Transverse colon (tissue), 4 donors: Measurements from ENCODE around the gene FYB2. TPM values are rescaled to one million over a fixed set of nuclear protein-coding genes. Genes with fewer than 3 reads are reported as not detected.
"Not testable (repeated sequence)": the region's sequence is repeated elsewhere in the genome, so short reads cannot be mapped to it uniquely, and the experiment has no call there.

Experiments
- DNase-seq: peaks from one replicate; pipeline ENCODE4 v3.0.0-alpha.2; 2019
- H3K27ac ChIP-seq, 4 donors: fragments of 200-600 bp; sonication (generic); 2 replicates each; pipeline ENCODE4 v1.5.1; 2016 to 2018; ENCODE audit warnings: inconsistent platforms in 4 of 4
- H3K27me3 ChIP-seq: fragments of 200-600 bp; sonication (generic); 2 replicates; pipeline ENCODE4 v1.5.1; 2017; ENCODE audit warnings: inconsistent platforms
- H3K36me3 ChIP-seq, 4 donors: fragments of 200-600 bp; sonication (generic); 2 replicates each; pipeline ENCODE4 v1.5.1; 2017 to 2019; ENCODE audit warnings: inconsistent platforms in 4 of 4
- H3K4me1 ChIP-seq, 4 donors: fragments of 200-600 bp; sonication (generic); 2 replicates each; pipeline ENCODE4 v1.5.1; 2017 to 2020; ENCODE audit warnings: inconsistent platforms in 4 of 4
- H3K4me3 ChIP-seq, 4 donors: fragments of 200-600 bp; sonication (generic); 1 replicate in 1 of 4; 2 replicates in 3 of 4; pipeline versions ENCODE4 v1.5.1 to v1.6.1; 2017 to 2019; ENCODE audit warnings: inconsistent platforms in 4 of 4
- H3K9me3 ChIP-seq, 2 donors: fragments of 200-600 bp; sonication (generic); 2 replicates each; pipeline ENCODE4 v1.5.1; 2017 to 2019; ENCODE audit warnings: inconsistent platforms in 2 of 2
- CTCF ChIP-seq, 5 experiments: fragments of 200-600 bp in 3 of 5; fragments of 450-650 bp in 2 of 5; sonication (generic) in 3 of 5; IDR thresholded peaks; 1 replicate in 2 of 5; 2 replicates in 3 of 5; pipeline ENCODE4 v1.5.1; 2016 to 2017; ENCODE audit warnings: antibody characterized with exemption in 5 of 5, inconsistent platforms in 3 of 5, mild to moderate bottlenecking in 2 of 5, moderate library complexity in 1 of 5
- EP300 ChIP-seq: sonication (generic); formaldehyde crosslinking; IDR thresholded peaks from one replicate; pipeline ENCODE4 v1.6.1; 2017; ENCODE audit warnings: antibody characterized with exemption, low read depth
- POLR2A ChIP-seq: fragments of 450-650 bp; IDR thresholded peaks from one replicate; pipeline ENCODE4 v1.6.1; 2016; ENCODE audit warnings: antibody characterized with exemption, mild to moderate bottlenecking, moderate library complexity
- POLR2AphosphoS5 ChIP-seq, 3 donors: sonication (generic); formaldehyde crosslinking; IDR thresholded peaks; one replicate each; pipeline ENCODE4 v1.6.1; 2016; ENCODE audit warnings: antibody characterized with exemption in 3 of 3
- WGBS, 2 donors: methylation state at CpG; one replicate each; pipeline ENCODE4 v1.1.5; 2018; ENCODE audit warnings: low coverage in 1 of 2; 5-methylcytosine and 5-hydroxymethylcytosine counted together
- in situ Hi-C, 4 donors: fragments of 200-750 bp; cut with MboI; loops; one replicate each; pipeline versions ENCODE4 v1.15.0 to v1.15.1; 2017; ENCODE audit warnings: low sequenced_read_pairs in 3 of 4, low pct_ligation_motif_present in 1 of 4, low pct_unique_long_range_greater_than_20kb in 1 of 4
- intact Hi-C: fragments of 100-400 bp; cut with DNase I; formaldehyde crosslinking; loops from one replicate; pipeline ENCODE4 v1.15.1; 2023; ENCODE audit warnings: low total_unique reads
- total RNA-seq, 4 donors: library from RNA; depleted of rRNA; stranded (reverse); fragments of >200 nt; gene quantifications; one replicate each; pipeline ENCODE4 v1.1.0, GENCODE V29; 2016

Gene FYB2
- total RNA-seq, 4 donors from 2014 or later: 2.4 to 7.1 (median 5.6) TPM

GRCh38 chr1:56787330-56787729 is 31.9 kb downstream of the FYB2 start:
- Histone ChIP-seq H3K27ac (peak overlapping the region; percentile 66 to 74 (median 67)), H3K4me3 (no peak overlapping the region), H3K4me1 (peaks cover 0 to 33% (median 9%) of the 10 kb centered on the region in 4 donors), H3K9me3 (no peaks in the 10 kb centered on the region), H3K36me3 (no peaks in the 10 kb centered on the region), H3K27me3 (no peaks in the 10 kb centered on the region)
- 50 to 65% methylated on average over 1 of the region's 1 CpG for WGBS, 2 donors
- in situ Hi-C loops: no loop called here
- TF ChIP-seq CTCF (IDR thresholded peaks at IDR 0.05) (no peak), POLR2AphosphoS5 (IDR thresholded peaks at IDR 0.05) (no peak), EP300 (no peak), POLR2A (no peak)
- no peak for DNase-seq
- intact Hi-C loops: no loop called here

GRCh38 chr1:56782773-56783172 is 36.4 kb downstream of the FYB2 start:
- Histone ChIP-seq H3K4me3 (no peak overlapping the region), H3K4me1 (peaks cover 0 to 17% (median 2%) of the 10 kb centered on the region in 4 donors), H3K36me3 (no peaks in the 10 kb centered on the region), H3K27me3 (no peaks in the 10 kb centered on the region), H3K9me3 (no peaks in the 10 kb centered on the region), H3K27ac (no peak overlapping the region)
- TF ChIP-seq POLR2AphosphoS5 (IDR thresholded peaks at IDR 0.05): no peak
- in situ Hi-C loops: no loop called here
- intact Hi-C loops: no loop called here
- no peak for DNase-seq

GRCh38 chr1:56780826-56781225 is 38.4 kb downstream of the FYB2 start:
- TF ChIP-seq EP300: no peak
- no peak for TF ChIP-seq POLR2A
- TF ChIP-seq POLR2AphosphoS5 (IDR thresholded peaks at IDR 0.05): no peak
- no peak for TF ChIP-seq CTCF (IDR thresholded peaks at IDR 0.05)
- in situ Hi-C loops: no loop called here
- intact Hi-C loops: no loop called here
- DNase-seq: no peak
- Histone ChIP-seq H3K27me3 (no peaks in the 10 kb centered on the region), H3K36me3 (no peaks in the 10 kb centered on the region), H3K4me3 (no peak overlapping the region), H3K4me1 (peaks cover 0 to under 1% (median 0%) of the 10 kb centered on the region in 4 donors), H3K9me3 (no peaks in the 10 kb centered on the region), H3K27ac (no peak overlapping the region)
- WGBS, 2 donors: 64 to 86% methylated on average over 2 to 3 of the region's 3 CpGs

- DNase-seq: no peak
- WGBS, 2 donors: 60 to 92% methylated on average over 2 to 3 of the region's 3 CpGs
- Histone ChIP-seq H3K36me3 (no peaks in the 10 kb centered on the region), H3K27me3 (no peaks in the 10 kb centered on the region), H3K9me3 (no peaks in the 10 kb centered on the region), H3K4me1 (no peaks in the 10 kb centered on the region), H3K27ac (no peak overlapping the region), H3K4me3 (no peak overlapping the region)
- in situ Hi-C loops (no loop called here), intact Hi-C loops (no loop called here)
- TF ChIP-seq POLR2A (no peak), EP300 (no peak), CTCF (IDR thresholded peaks at IDR 0.05) (no peak), POLR2AphosphoS5 (IDR thresholded peaks at IDR 0.05) (no peak)
Measured at GRCh38 chr1:56780128-56780750, 39.0 kb downstream of the FYB2 start.

- Histone ChIP-seq H3K27ac (no peak overlapping the region), H3K4me3 (no peak overlapping the region), H3K4me1 (no peaks in the 10 kb centered on the region), H3K27me3 (no peaks in the 10 kb centered on the region), H3K9me3 (no peaks in the 10 kb centered on the region), H3K36me3 (no peaks in the 10 kb centered on the region)
- TF ChIP-seq CTCF (IDR thresholded peaks at IDR 0.05): no peak
- TF ChIP-seq POLR2A: no peak
- no peak for TF ChIP-seq POLR2AphosphoS5 (IDR thresholded peaks at IDR 0.05)
- TF ChIP-seq EP300: no peak
- in situ Hi-C loops: no loop called here
- WGBS, 2 donors: 47 to 67% methylated on average over 1 of the region's 1 CpG
- intact Hi-C loops: no loop called here
- DNase-seq: no peak
Measured at GRCh38 chr1:56777972-56778371, 41.2 kb downstream of the FYB2 start.

- DNase-seq, H3K27me3 ChIP-seq, H3K27ac ChIP-seq, H3K9me3 ChIP-seq, H3K36me3 ChIP-seq, intact Hi-C loops, in situ Hi-C loops, H3K4me1 ChIP-seq, H3K4me3 ChIP-seq: not testable (repeated sequence)
Measured at GRCh38 chr1:56774732-56775131, 44.5 kb downstream of the FYB2 start.
